Suprapubic skin (tissue), 4 donors: ENCODE measurements around the gene MYCT1. TPM values are rescaled to one million over a fixed set of nuclear protein-coding genes. Genes with fewer than 3 reads are reported as not detected.

ENCODE experiments used
- DNase-seq, 2 donors: peaks; one replicate each; pipeline ENCODE4 v3.0.0-alpha.2; 2019; ENCODE audit warnings: low spot score in 2 of 2
- H3K27ac ChIP-seq: fragments of 200-600 bp; sonication (generic); one replicate; pipeline ENCODE4 v1.5.1; 2019
- H3K27me3 ChIP-seq: fragments of 200-600 bp; sonication (generic); one replicate; pipeline ENCODE4 v1.5.1; 2019
- H3K36me3 ChIP-seq: fragments of 200-600 bp; sonication (generic); one replicate; pipeline ENCODE4 v1.5.1; 2019
- H3K4me1 ChIP-seq: fragments of 200-600 bp; sonication (generic); one replicate; pipeline ENCODE4 v1.5.1; 2019
- H3K4me3 ChIP-seq: fragments of 200-600 bp; sonication (generic); one replicate; pipeline ENCODE4 v1.5.1; 2019; ENCODE audit warnings: mild to moderate bottlenecking
- H3K9me3 ChIP-seq: fragments of 200-600 bp; sonication (generic); one replicate; pipeline ENCODE4 v1.5.1; 2019
- CTCF ChIP-seq, 2 donors: fragments of 200-600 bp in 1 of 2; fragments of 450-650 bp in 1 of 2; sonication (generic) in 1 of 2; IDR thresholded peaks; one replicate each; pipeline ENCODE4 v1.5.1; 2016 to 2019; ENCODE audit warnings: antibody characterized with exemption in 2 of 2, mild to moderate bottlenecking in 1 of 2, moderate library complexity in 1 of 2
- EP300 ChIP-seq: sonication (generic); formaldehyde crosslinking; IDR thresholded peaks from one replicate; pipeline ENCODE4 v1.6.1; 2017; ENCODE audit warnings: antibody characterized with exemption
- POLR2A ChIP-seq, 2 donors: fragments of 450-650 bp; IDR thresholded peaks; one replicate each; pipeline ENCODE4 v1.6.1; 2017; ENCODE audit warnings: antibody characterized with exemption in 2 of 2, mild to moderate bottlenecking in 2 of 2, moderate library complexity in 2 of 2
- POLR2AphosphoS5 ChIP-seq, 3 donors: sonication (generic); formaldehyde crosslinking; IDR thresholded peaks; one replicate each; pipeline ENCODE4 v1.6.1; 2017; ENCODE audit warnings: antibody characterized with exemption in 3 of 3
- WGBS: methylation state at CpG from one replicate; pipeline ENCODE4 v1.1.5; 2018; 5-methylcytosine and 5-hydroxymethylcytosine counted together
- total RNA-seq, 4 donors: library from RNA; depleted of rRNA; stranded (reverse); fragments of >200 nt; gene quantifications; one replicate each; pipeline ENCODE4 v1.1.0, GENCODE V29; 2016

The MYCT1 gene
- total RNA-seq, 4 donors from 2014 or later = 2.0 to 5.8 (median 3.4) TPM

- no peaks in the 10 kb centered on the region for H3K9me3 ChIP-seq
- 21% methylated on average over 3 of the region's 3 CpGs for WGBS
Measured at GRCh38 chr6:152720974-152721373, 23.3 kb downstream of the MYCT1 start.

GRCh38 chr6:152721956-152722355 lies 24.3 kb downstream of the MYCT1 start:
- DNase-seq = no peak
- Histone ChIP-seq H3K27me3 (no peaks in the 10 kb centered on the region), H3K4me3 (no peak overlapping the region), H3K36me3 (no peaks in the 10 kb centered on the region), H3K27ac (no peak overlapping the region), H3K9me3 (no peaks in the 10 kb centered on the region), H3K4me1 (no peaks in the 10 kb centered on the region)
- 84% methylated on average over 4 of the region's 4 CpGs for WGBS
- TF ChIP-seq CTCF (IDR thresholded peaks at IDR 0.05) = no peak
- no peak for TF ChIP-seq POLR2AphosphoS5 (IDR thresholded peaks at IDR 0.05)
- TF ChIP-seq POLR2A (IDR thresholded peaks at IDR 0.05) = no peak
- no peak for TF ChIP-seq EP300

More at GRCh38 chr6:152720974-152721373, 23.3 kb downstream of the MYCT1 start:
- Histone ChIP-seq H3K4me3 (no peak overlapping the region), H3K27me3 (no peaks in the 10 kb centered on the region), H3K36me3 (no peaks in the 10 kb centered on the region), H3K4me1 (no peaks in the 10 kb centered on the region), H3K27ac (no peak overlapping the region)
- DNase-seq = no peak
- TF ChIP-seq CTCF (IDR thresholded peaks at IDR 0.05) (no peak), EP300 (no peak), POLR2A (IDR thresholded peaks at IDR 0.05) (no peak), POLR2AphosphoS5 (IDR thresholded peaks at IDR 0.05) (no peak)

- 66% methylated on average over 1 of the region's 1 CpG for WGBS
- H3K4me3 ChIP-seq = no peak overlapping the region
- no peaks in the 10 kb centered on the region for H3K4me1 ChIP-seq
- no peaks in the 10 kb centered on the region for H3K27me3 ChIP-seq
- H3K36me3 ChIP-seq = no peaks in the 10 kb centered on the region
- DNase-seq = no peak
- H3K9me3 ChIP-seq = no peaks in the 10 kb centered on the region
- no peak overlapping the region for H3K27ac ChIP-seq
- TF ChIP-seq POLR2AphosphoS5 (IDR thresholded peaks at IDR 0.05) = no peak
Measured at GRCh38 chr6:152723398-152723797, 25.7 kb downstream of the MYCT1 start.

GRCh38 chr6:152726313-152726712 lies 28.6 kb downstream of the MYCT1 start:
- WGBS = 67% methylated on average over 4 of the region's 4 CpGs
- Histone ChIP-seq H3K27ac (no peak overlapping the region), H3K4me1 (no peaks in the 10 kb centered on the region), H3K9me3 (no peaks in the 10 kb centered on the region), H3K27me3 (no peaks in the 10 kb centered on the region), H3K4me3 (no peak overlapping the region), H3K36me3 (no peaks in the 10 kb centered on the region)
- DNase-seq = no peak
- TF ChIP-seq POLR2A (IDR thresholded peaks at IDR 0.05) (no peak), POLR2AphosphoS5 (IDR thresholded peaks at IDR 0.05) (no peak), CTCF (IDR thresholded peaks at IDR 0.05) (no peak), EP300 (no peak)

GRCh38 chr6:152727507-152727906 lies 29.8 kb downstream of the MYCT1 start:
- WGBS = 89% methylated on average over 3 of the region's 3 CpGs
- H3K4me3 ChIP-seq = no peak overlapping the region
- H3K9me3 ChIP-seq = no peaks in the 10 kb centered on the region
- TF ChIP-seq POLR2AphosphoS5 (IDR thresholded peaks at IDR 0.05) = no peak
- TF ChIP-seq POLR2A (IDR thresholded peaks at IDR 0.05) = no peak
- no peak for TF ChIP-seq EP300
- no peak for TF ChIP-seq CTCF (IDR thresholded peaks at IDR 0.05)
- DNase-seq = no peak
- H3K36me3 ChIP-seq = no peaks in the 10 kb centered on the region
- no peak overlapping the region for H3K27ac ChIP-seq
- H3K4me1 ChIP-seq = no peaks in the 10 kb centered on the region
- no peaks in the 10 kb centered on the region for H3K27me3 ChIP-seq

- no peak for TF ChIP-seq CTCF (IDR thresholded peaks at IDR 0.05)
- no peak for TF ChIP-seq POLR2AphosphoS5 (IDR thresholded peaks at IDR 0.05)
- TF ChIP-seq EP300 = no peak
- TF ChIP-seq POLR2A (IDR thresholded peaks at IDR 0.05) = no peak
- WGBS = 58% methylated on average over 2 of the region's 2 CpGs
Measured at GRCh38 chr6:152734630-152735029, 36.9 kb downstream of the MYCT1 start.

More at GRCh38 chr6:152734630-152735029, 36.9 kb downstream of the MYCT1 start:
- Histone ChIP-seq H3K9me3 (no peaks in the 10 kb centered on the region), H3K4me1 (no peaks in the 10 kb centered on the region), H3K4me3 (no peak overlapping the region), H3K27me3 (no peaks in the 10 kb centered on the region), H3K36me3 (no peaks in the 10 kb centered on the region), H3K27ac (no peak overlapping the region)
- DNase-seq = no peak
